H1 (cell line): ENCODE measurements around the gene SLC3A2.

Experiments
- CTCF ChIP-seq, 3 experiments: IDR thresholded peaks; 1 replicate in 2 of 3; 2 replicates in 1 of 3; pipeline versions ENCODE4 v1.5.1 to v1.6.1; 2011; ENCODE audit warnings: low read length in 3 of 3, mild to moderate bottlenecking in 3 of 3, inconsistent platforms in 2 of 3, low read depth in 1 of 3, moderate library complexity in 1 of 3; ENCODE audit not compliant: insufficient read depth in 1 of 3; ENCODE audit errors: control extremely low read depth in 1 of 3
- EP300 ChIP-seq, 2 experiments: IDR thresholded peaks; 1 replicate in 1 of 2; 2 replicates in 1 of 2; pipeline ENCODE4 v1.6.1; 2011 to 2012; ENCODE audit warnings: low read depth in 2 of 2, low read length in 2 of 2, mild to moderate bottlenecking in 2 of 2, borderline replicate concordance in 1 of 2, inconsistent platforms in 1 of 2, moderate library complexity in 1 of 2
- JUND ChIP-seq: IDR thresholded peaks from 2 replicates; pipeline ENCODE4 v1.6.1; 2011; ENCODE audit warnings: mild to moderate bottlenecking, improper control_type of control experiment, low read length
- KDM1A ChIP-seq: fragments of 200-600, 300-600 bp; sonication (generic); IDR thresholded peaks from 2 replicates; pipeline ENCODE4 v1.7.1; 2016; ENCODE audit warnings: mild to moderate bottlenecking, low read length, borderline replicate concordance
- NRF1 ChIP-seq: IDR thresholded peaks from 2 replicates; pipeline ENCODE4 v1.6.1; 2011; ENCODE audit warnings: mild to moderate bottlenecking, low read depth, low read length, improper control_type of control experiment
- POLR2A ChIP-seq, 2 experiments: IDR thresholded peaks; 1 replicate in 1 of 2; 2 replicates in 1 of 2; pipeline ENCODE4 v1.6.1; 2011; ENCODE audit warnings: low read depth in 2 of 2, low read length in 2 of 2, mild to moderate bottlenecking in 2 of 2; ENCODE audit errors: control extremely low read depth in 1 of 2
- POLR2AphosphoS5 ChIP-seq: IDR thresholded peaks from 2 replicates; pipeline ENCODE4 v1.6.1; 2011; ENCODE audit warnings: low read depth, low read length
- TAF1 ChIP-seq: IDR thresholded peaks from 2 replicates; pipeline ENCODE4 v1.6.1; 2011; ENCODE audit warnings: mild to moderate bottlenecking, low read depth, low read length

DNA sequence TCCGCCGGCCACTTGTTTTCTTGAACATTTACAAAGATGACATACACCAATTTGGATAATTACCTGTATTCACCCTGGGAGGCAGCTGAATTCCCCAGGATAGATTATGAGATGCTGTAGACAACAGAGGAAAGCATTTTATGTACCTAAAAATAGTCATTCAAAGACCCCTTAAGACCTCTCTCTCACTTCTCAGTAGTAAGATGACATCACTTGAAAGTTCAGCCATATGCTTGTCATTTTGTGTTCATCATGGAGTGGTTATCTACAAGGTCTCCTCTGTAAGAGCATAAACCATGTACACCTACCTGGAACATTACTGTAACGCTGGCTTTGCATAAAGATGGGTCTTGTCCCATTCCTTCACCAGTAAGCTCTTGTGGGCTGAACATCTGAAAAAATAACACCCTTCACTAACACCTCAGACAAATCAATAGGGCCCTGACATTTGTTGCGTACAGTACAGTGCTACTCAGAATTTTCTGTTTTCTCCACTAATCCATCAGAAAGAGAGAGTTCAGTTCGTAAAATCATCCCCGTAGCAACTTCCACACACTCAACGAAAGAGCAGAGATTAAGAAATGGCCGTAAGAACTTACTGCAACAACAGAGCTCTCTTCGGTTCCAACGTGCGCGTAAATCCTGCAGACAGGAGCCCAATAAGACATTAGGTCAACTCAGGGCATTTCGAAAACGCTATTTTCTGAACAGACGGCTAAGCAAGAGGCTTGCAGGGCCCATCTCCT is 25.7 kb upstream of the SLC3A2 start:
- TF ChIP-seq EP300 (IDR thresholded peaks at IDR 0.05; ENCODE audit: borderline replicate concordance in 1 of 2, low read depth in 2 of 2, low read length in 2 of 2) (no peak), CTCF (IDR thresholded peaks at IDR 0.05; ENCODE audit: control extremely low read depth in 1 of 3, insufficient read depth in 1 of 3, low read depth in 1 of 3, low read length in 3 of 3) (no peak), TAF1 (no peak; the same call in 1 of the 2 replicates), JUND (no peak), KDM1A (no peak), POLR2A (IDR thresholded peaks at IDR 0.05; ENCODE audit: control extremely low read depth in 1 of 2, low read depth in 2 of 2, low read length in 2 of 2) (peak; percentile 6 to 58; a peak in 2 of 3 replicates), POLR2AphosphoS5 (peak; percentile 39), NRF1 (no peak; the same call in 1 of the 2 replicates)
